ENCODE results near the gene ZNF605. TPM values are rescaled to one million over a fixed set of nuclear protein-coding genes. Genes with fewer than 3 reads are reported as not detected.

ZNF605 gene
- total RNA-seq, 1 experiment from 2014 or later, result 7.1 TPM

Other genes with a start within 250 kb of the ZNF605 start
- 112 and 121 TPM in 2 replicates for gene PGAM5, start 245.5 kb downstream of the ZNF605 start, total RNA-seq (2014; rRNA removed; shearing (Covaris generic))
- 27.9 and 34.3 TPM in 2 replicates for gene ANKLE2, start 194.5 kb downstream of the ZNF605 start, total RNA-seq (2014; rRNA removed; shearing (Covaris generic))
- gene GOLGA3, start 127.4 kb downstream of the ZNF605 start, total RNA-seq (2014; rRNA removed; shearing (Covaris generic)), result 13.6 and 24.7 TPM in 2 replicates
- 32.5 and 38.6 TPM in 2 replicates for gene CHFR, start 68.7 kb downstream of the ZNF605 start, total RNA-seq (2014; rRNA removed; shearing (Covaris generic))
- 10.5 and 17.5 TPM in 2 replicates for gene ZNF26, start 30.1 kb upstream of the ZNF605 start, total RNA-seq (2014; rRNA removed; shearing (Covaris generic))
- gene ZNF84, start 81.2 kb upstream of the ZNF605 start, total RNA-seq (2014; rRNA removed; shearing (Covaris generic)), result 10.0 and 32.6 TPM in 2 replicates
- gene ZNF140, start 124.6 kb upstream of the ZNF605 start, total RNA-seq (2014; rRNA removed; shearing (Covaris generic)), result 19.8 and 30.4 TPM in 2 replicates
- 1.4 and 1.6 TPM in 2 replicates for gene ZNF891, start 174.0 kb upstream of the ZNF605 start, total RNA-seq (2014; rRNA removed; shearing (Covaris generic))
- 4.7 and 5.1 TPM in 2 replicates for gene ZNF10, start 174.3 kb upstream of the ZNF605 start, total RNA-seq (2014; rRNA removed; shearing (Covaris generic))
- gene ZNF268, start 225.2 kb upstream of the ZNF605 start, total RNA-seq (2014; rRNA removed; shearing (Covaris generic)), result 19.4 and 38.0 TPM in 2 replicates

All from G401 (cell line).